HFFc6 (cell line): ENCODE measurements around the gene MYLK. TPM values are rescaled to one million over a fixed set of nuclear protein-coding genes. Genes with fewer than 3 reads are reported as not detected.
A peak's percentile ranks its signal among the peaks of the same experiment; 100 is the strongest.

Experiments used
- DNase-seq: peaks from one replicate; pipeline ENCODE4 v3.0.0-alpha.2; 2018
- H3K27ac Mint-ChIP-seq: 2 replicates; pipeline ENCODE4 v1.8.0; 2020; ENCODE audit warnings: mild to moderate bottlenecking, mixed read lengths
- H3K27me3 Mint-ChIP-seq: 2 replicates; pipeline ENCODE4 v1.8.0; 2021; ENCODE audit warnings: mild to moderate bottlenecking, moderate library complexity, mixed read lengths; ENCODE audit not compliant: insufficient read depth
- H3K36me3 Mint-ChIP-seq: 2 replicates; pipeline ENCODE4 v1.8.0; 2021; ENCODE audit warnings: low read depth, mixed read lengths
- H3K4me1 Mint-ChIP-seq: 2 replicates; pipeline ENCODE4 v1.8.0; 2020; ENCODE audit warnings: low read depth, mixed read lengths
- H3K4me3 Mint-ChIP-seq: 2 replicates; pipeline ENCODE4 v1.8.0; 2020; ENCODE audit warnings: mild to moderate bottlenecking, moderate library complexity, mixed read lengths
- H3K9me3 Mint-ChIP-seq: 2 replicates; pipeline ENCODE4 v1.8.0; 2020; ENCODE audit warnings: mild to moderate bottlenecking, mixed read lengths
- total RNA-seq, 6 experiments: library from RNA; stranded (reverse); fragmentation: NEBNext Ultra II Directional; extraction: Animal tissue kit (Norgen Biotek cat#: 25700); gene quantifications; 2 replicates in 1 of 6; 3 replicates in 5 of 6; pipeline ENCODE4 v1.2.3, GENCODE V29; 2021
- TF ChIP-seq, protein P1 (sequence below): fragments of 200-600 bp; sonication (generic); IDR thresholded peaks from 2 replicates; pipeline ENCODE4 v1.5.0; 2021; ENCODE audit warnings: antibody characterized with exemption, mild to moderate bottlenecking

The MYLK gene
- total RNA-seq, 6 experiments from 2014 or later = 296 to 431 (median 335) TPM

DNA sequence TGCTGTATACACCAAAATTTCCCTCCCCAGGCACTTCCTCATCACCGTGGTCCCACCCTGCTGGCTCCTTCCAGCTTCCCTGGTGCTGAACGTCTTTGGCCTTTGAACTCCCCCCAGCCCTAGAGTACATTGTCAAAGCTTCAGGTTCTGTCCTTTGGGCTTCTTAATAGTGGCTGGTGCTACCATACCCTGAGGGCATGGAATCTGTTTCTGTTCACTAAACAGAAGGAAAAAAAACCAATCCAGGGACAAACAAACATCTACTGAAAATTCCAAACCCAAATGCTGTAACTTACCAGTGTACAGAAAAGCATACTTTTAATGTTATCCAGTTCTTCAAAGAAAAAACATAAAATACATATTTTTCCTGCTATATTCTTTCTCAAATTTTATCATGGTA lies 148.7 kb downstream of the MYLK start:
- H3K4me1 Mint-ChIP-seq = peaks cover 99% of the 10 kb centered on the region
- H3K4me3 Mint-ChIP-seq = peak overlapping the region; percentile 20; the same call in 1 of the 2 replicates
- peaks cover 93% of the 10 kb centered on the region for H3K36me3 Mint-ChIP-seq
- TF ChIP-seq, protein P1, sequence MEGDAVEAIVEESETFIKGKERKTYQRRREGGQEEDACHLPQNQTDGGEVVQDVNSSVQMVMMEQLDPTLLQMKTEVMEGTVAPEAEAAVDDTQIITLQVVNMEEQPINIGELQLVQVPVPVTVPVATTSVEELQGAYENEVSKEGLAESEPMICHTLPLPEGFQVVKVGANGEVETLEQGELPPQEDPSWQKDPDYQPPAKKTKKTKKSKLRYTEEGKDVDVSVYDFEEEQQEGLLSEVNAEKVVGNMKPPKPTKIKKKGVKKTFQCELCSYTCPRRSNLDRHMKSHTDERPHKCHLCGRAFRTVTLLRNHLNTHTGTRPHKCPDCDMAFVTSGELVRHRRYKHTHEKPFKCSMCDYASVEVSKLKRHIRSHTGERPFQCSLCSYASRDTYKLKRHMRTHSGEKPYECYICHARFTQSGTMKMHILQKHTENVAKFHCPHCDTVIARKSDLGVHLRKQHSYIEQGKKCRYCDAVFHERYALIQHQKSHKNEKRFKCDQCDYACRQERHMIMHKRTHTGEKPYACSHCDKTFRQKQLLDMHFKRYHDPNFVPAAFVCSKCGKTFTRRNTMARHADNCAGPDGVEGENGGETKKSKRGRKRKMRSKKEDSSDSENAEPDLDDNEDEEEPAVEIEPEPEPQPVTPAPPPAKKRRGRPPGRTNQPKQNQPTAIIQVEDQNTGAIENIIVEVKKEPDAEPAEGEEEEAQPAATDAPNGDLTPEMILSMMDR = no peak
- peaks cover 21% of the 10 kb centered on the region for H3K27me3 Mint-ChIP-seq
- DNase-seq = no peak
- H3K9me3 Mint-ChIP-seq = no peaks in the 10 kb centered on the region; the same call in 1 of the 2 replicates
- H3K27ac Mint-ChIP-seq = peak overlapping the region; percentile 98

DNA sequence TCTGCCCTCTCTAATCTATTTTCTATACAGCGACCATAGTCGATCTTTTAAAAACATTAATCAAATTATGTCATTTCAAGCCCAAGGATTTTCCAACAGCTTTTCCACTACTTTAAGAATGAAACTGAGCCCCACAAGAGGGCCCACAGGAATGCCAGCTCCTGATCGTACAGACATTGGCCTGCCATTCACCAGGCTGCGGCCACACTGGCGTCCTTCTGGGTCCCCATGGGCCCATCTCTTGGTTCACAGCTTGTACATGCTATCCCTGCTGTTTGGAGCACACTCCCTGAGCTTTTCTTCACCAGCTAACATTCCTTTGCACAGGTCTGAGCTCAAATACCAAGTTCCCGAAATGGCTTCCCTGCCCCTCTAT lies 149.6 kb downstream of the MYLK start:
- Mint-ChIP-seq H3K4me3 (peak overlapping the region; percentile 51), H3K27me3 (peaks cover 24% of the 10 kb centered on the region), H3K36me3 (peaks cover 92% of the 10 kb centered on the region), H3K9me3 (no peaks in the 10 kb centered on the region; the same call in 1 of the 2 replicates), H3K27ac (peak overlapping the region; percentile 98), H3K4me1 (peaks cover 99% of the 10 kb centered on the region)
- DNase-seq = no peak
- TF ChIP-seq, protein P1 = no peak

DNA sequence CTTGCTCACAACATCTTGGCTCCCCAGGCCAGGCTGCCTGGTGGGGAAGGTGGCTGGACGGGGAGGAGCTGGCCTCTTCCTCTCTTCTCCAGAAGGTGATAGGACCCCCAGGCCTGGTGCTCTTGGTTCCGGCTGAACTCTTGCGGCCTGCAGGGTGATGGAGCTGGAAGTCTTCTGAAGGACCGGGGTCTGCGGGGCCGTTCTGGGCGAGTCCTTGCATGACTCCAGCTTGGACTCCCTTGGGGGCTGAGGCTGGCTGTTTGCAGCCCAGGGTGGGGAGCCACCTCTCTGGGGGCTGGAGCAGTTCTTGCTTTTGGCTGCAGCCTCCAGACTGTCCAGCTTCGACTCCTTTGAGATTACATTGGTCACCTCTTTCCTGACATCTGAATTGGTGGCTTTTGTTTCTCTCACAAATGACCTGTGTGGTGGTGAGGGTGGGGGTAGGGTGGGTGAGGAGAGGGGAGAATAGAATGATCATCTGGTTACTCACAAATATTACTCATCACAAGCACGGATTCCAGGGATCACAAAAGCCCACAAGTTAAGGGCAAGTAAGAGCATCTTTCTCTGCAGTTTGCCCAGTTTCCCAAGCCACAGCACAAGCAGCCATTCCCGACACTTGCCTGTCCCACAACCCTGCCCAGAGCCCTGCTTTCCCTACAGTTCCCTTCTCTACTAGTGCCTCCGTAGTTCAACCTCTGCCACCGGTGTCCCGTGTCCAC lies 150.2 kb downstream of the MYLK start:
- TF ChIP-seq, protein P1 = no peak
- peaks cover 21% of the 10 kb centered on the region for H3K27me3 Mint-ChIP-seq
- H3K9me3 Mint-ChIP-seq = no peaks in the 10 kb centered on the region
- H3K27ac Mint-ChIP-seq = peak overlapping the region; percentile 98
- peak overlapping the region; percentile 51 for H3K4me3 Mint-ChIP-seq
- H3K36me3 Mint-ChIP-seq = peaks cover 92% of the 10 kb centered on the region
- H3K4me1 Mint-ChIP-seq = peaks cover 99% of the 10 kb centered on the region
- DNase-seq = peak; percentile 92

DNA sequence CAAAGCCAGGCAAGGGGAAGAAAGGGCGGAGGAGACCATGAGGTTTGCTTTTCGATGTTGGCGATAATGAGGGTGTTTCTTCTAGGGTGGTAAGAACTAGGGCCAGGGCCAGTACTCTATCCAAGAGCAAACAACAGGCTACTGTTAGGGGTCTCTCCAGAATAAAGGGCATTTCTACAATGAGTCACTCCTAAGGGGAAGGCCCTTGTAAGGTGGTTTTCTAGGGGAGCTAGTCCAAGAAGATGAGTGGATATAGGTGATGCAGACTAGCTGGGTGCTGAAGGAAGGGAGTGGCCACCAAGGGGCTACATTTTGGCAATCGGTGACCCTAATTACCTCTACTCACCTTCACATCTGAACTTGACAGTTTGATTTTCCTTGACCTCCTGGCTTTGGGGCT lies 150.8 kb downstream of the MYLK start:
- peaks cover 19% of the 10 kb centered on the region for H3K27me3 Mint-ChIP-seq
- H3K4me3 Mint-ChIP-seq = peak overlapping the region; percentile 51
- peaks cover 99% of the 10 kb centered on the region for H3K4me1 Mint-ChIP-seq
- H3K9me3 Mint-ChIP-seq = no peaks in the 10 kb centered on the region
- TF ChIP-seq, protein P1 = no peak
- peak overlapping the region; percentile 98 for H3K27ac Mint-ChIP-seq
- DNase-seq = no peak
- H3K36me3 Mint-ChIP-seq = peaks cover 92% of the 10 kb centered on the region

DNA sequence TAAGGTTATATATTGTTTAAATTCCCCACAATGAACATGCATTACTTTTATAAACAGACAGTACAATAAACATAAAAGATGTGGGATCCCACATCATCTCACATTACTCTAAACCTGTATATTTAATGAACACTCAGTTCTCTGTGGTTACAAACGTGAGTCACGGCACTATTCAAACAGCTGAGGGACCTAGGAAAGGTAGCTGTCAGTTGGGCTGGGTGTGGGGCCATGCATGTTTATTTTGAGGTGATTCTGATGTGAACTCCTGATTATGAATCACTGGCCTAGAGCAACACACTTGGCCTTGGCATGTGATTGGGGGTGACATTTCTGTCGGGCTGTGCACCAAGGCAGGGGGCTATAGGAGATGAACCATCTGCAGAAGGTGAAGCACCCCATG lies 151.7 kb downstream of the MYLK start:
- no peaks in the 10 kb centered on the region for H3K9me3 Mint-ChIP-seq
- peak overlapping the region; percentile 98 for H3K27ac Mint-ChIP-seq
- peak; percentile 87 for DNase-seq
- H3K27me3 Mint-ChIP-seq = peaks cover 21% of the 10 kb centered on the region
- H3K4me3 Mint-ChIP-seq = peak overlapping the region; percentile 51
- H3K36me3 Mint-ChIP-seq = peaks cover 92% of the 10 kb centered on the region
- TF ChIP-seq, protein P1 = no peak
- H3K4me1 Mint-ChIP-seq = peaks cover 99% of the 10 kb centered on the region
